NCI-H1048 (cell line): ENCODE measurements around the gene ZNF814.
"Not testable (repeated sequence)": the region's sequence is repeated elsewhere in the genome, so short reads cannot be mapped to it uniquely, and the experiment has no call there.

ENCODE experiments used
- DNase-seq: peaks from one replicate; lab custom pipeline; 2025; lab: John Stamatoyannopoulos, UW

ZNF814 gene

GRCh38 chr19:57816652-57817051 lies 72.2 kb downstream of the ZNF814 start:
- no peak for DNase-seq

GRCh38 chr19:57815247-57816075 lies 73.4 kb downstream of the ZNF814 start:
- no peak for DNase-seq

GRCh38 chr19:57814505-57815246 lies 74.2 kb downstream of the ZNF814 start, which contains the start of gene ZNF552:
Gene ZNF552, minus strand, starts transcription at chr19:57814913. Its CDS starts 170 bp downstream, at chr19:57814743.
- peak; percentile 67 for DNase-seq

- no peak for DNase-seq
Observed at GRCh38 chr19:57813919-57814504, 74.8 kb downstream of the ZNF814 start.

- not testable (repeated sequence) for DNase-seq
Observed at GRCh38 chr19:57812975-57813820, 75.6 kb downstream of the ZNF814 start.

GRCh38 chr19:57812226-57812625 lies 76.6 kb downstream of the ZNF814 start:
- no peak for DNase-seq

- not testable (repeated sequence) for DNase-seq
Observed at GRCh38 chr19:57810410-57811295, 78.2 kb downstream of the ZNF814 start.

- DNase-seq: no peak
Observed at GRCh38 chr19:57807541-57807940, 81.3 kb downstream of the ZNF814 start.

GRCh38 chr19:57803594-57804325 lies 85.1 kb downstream of the ZNF814 start:
- DNase-seq: no peak

GRCh38 chr19:57803265-57803593 lies 85.6 kb downstream of the ZNF814 start:
- no peak for DNase-seq

- no peak for DNase-seq
Observed at GRCh38 chr19:57802269-57802668, 86.6 kb downstream of the ZNF814 start.

GRCh38 chr19:57800696-57801095 lies 88.1 kb downstream of the ZNF814 start:
- no peak for DNase-seq
